ENCODE data around the gene AMZ2.
"Not testable (repeated sequence)": the region's sequence is repeated elsewhere in the genome, so short reads cannot be mapped to it uniquely, and the experiment has no call there.

AMZ2 gene

GRCh38 chr17:68248891-68249290 lies 1.0 kb downstream of the AMZ2 start:
- H3K4me3 ChIP-seq (ENCODE audit: low read depth, low read length): peak overlapping the region; percentile 67
- no peak for TF ChIP-seq CTCF (IDR thresholded peaks at IDR 0.05; ENCODE audit: low read depth, low read length)

DNA sequence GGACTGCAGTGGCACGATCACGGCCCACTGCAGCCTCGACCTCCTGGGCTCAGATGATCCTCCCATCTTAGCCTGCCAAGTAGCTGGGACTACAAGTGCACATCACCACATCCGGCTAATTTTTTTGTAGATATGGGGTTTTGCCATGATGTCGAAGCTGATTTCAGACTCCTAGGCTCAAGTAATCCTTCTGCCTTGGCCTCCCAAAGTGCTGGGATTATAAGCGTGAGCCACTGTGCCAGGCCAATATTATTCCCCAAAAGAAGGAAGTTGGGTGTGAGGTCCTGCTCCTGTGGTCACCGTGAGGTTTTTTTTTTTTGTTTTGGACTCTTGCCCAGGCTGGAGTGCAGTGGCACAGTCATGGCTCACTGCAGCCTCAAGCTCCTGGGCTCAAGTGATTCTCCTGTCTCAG lies 1.5 kb downstream of the AMZ2 start:
- no peak for TF ChIP-seq CTCF (IDR thresholded peaks at IDR 0.05; ENCODE audit: low read depth, low read length)
- Histone ChIP-seq H3K9me3 (ENCODE audit: severe bottlenecking) (no peaks in the 10 kb centered on the region), H3K36me3 (peaks cover 26% of the 10 kb centered on the region), H3K27me3 (ENCODE audit: insufficient read depth, low read depth, severe bottlenecking) (no peaks in the 10 kb centered on the region), H3K4me3 (ENCODE audit: low read depth, low read length) (no peak overlapping the region), H3K27ac (no peak overlapping the region)
- no peak for DNase-seq

More at GRCh38 chr17:68248891-68249290, 1.0 kb downstream of the AMZ2 start:
- Histone ChIP-seq H3K27ac (no peak overlapping the region), H3K9me3 (ENCODE audit: severe bottlenecking) (no peaks in the 10 kb centered on the region), H3K27me3 (ENCODE audit: insufficient read depth, low read depth, severe bottlenecking) (no peaks in the 10 kb centered on the region), H3K36me3 (peaks cover 21% of the 10 kb centered on the region)
- no peak for DNase-seq

GRCh38 chr17:68253426-68253825 lies 5.6 kb downstream of the AMZ2 start:
- H3K27me3 ChIP-seq (ENCODE audit: insufficient read depth, low read depth, severe bottlenecking); H3K27ac ChIP-seq; DNase-seq; H3K9me3 ChIP-seq (ENCODE audit: severe bottlenecking); H3K4me3 ChIP-seq (ENCODE audit: low read depth, low read length): not testable (repeated sequence)
- H3K36me3 ChIP-seq: peaks cover 49% of the 10 kb centered on the region

DNA sequence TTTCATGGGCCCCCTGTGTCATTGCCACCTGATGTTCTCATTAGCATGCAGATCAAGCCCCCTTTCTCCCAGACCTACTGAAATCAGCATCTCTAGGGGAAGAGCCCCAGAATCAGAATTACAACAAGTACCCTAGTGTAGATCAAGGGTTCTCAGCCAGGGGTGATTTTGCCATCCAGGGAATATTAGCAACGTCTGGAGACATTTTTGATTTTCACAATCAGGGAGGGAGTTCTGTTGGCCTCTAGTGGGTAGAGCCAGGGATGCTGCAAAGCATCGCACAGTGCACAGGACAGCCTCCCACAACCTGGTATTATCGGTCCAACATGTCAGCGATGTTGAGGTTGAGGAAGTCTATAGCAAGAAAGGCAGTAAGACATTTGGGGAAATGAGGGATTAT lies 7.3 kb downstream of the AMZ2 start:
- H3K27ac ChIP-seq: no peak overlapping the region
- no peak overlapping the region for H3K4me3 ChIP-seq (ENCODE audit: low read depth, low read length)
- no peak for TF ChIP-seq CTCF (IDR thresholded peaks at IDR 0.05; ENCODE audit: low read depth, low read length)
- H3K36me3 ChIP-seq: peaks cover 49% of the 10 kb centered on the region
- H3K9me3 ChIP-seq (ENCODE audit: severe bottlenecking): no peaks in the 10 kb centered on the region
- H3K27me3 ChIP-seq (ENCODE audit: insufficient read depth, low read depth, severe bottlenecking): no peaks in the 10 kb centered on the region
- no peak for DNase-seq

GRCh38 chr17:68255731-68256538 lies 8.1 kb downstream of the AMZ2 start:
- Histone ChIP-seq H3K4me3 (ENCODE audit: low read depth, low read length) (no peak overlapping the region), H3K9me3 (ENCODE audit: severe bottlenecking) (no peaks in the 10 kb centered on the region), H3K27me3 (ENCODE audit: insufficient read depth, low read depth, severe bottlenecking) (no peaks in the 10 kb centered on the region), H3K36me3 (peaks cover 42% of the 10 kb centered on the region), H3K27ac (no peak overlapping the region)
- no peak for TF ChIP-seq CTCF (IDR thresholded peaks at IDR 0.05; ENCODE audit: low read depth, low read length)
- no peak for DNase-seq

DNA sequence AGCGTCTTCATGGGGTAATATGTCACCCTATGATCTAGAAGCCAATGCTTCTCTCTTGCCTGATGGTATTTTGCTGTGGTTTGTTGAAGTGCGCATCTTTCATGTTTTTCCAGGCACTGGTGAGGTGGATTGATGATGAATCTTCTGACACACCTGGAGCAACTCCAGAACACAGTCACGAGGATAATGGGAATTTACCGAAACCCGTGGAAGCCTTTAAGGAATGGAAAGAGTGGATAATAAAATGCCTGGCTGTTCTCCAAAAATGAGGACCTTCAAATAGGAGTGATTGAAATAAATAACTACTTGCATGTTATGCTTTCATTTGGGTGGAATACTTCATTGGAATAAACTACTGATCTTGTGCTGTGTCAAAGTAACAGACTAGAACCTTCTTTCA lies 8.9 kb downstream of the AMZ2 start:
- DNase-seq; H3K9me3 ChIP-seq (ENCODE audit: severe bottlenecking); H3K27me3 ChIP-seq (ENCODE audit: insufficient read depth, low read depth, severe bottlenecking); H3K4me3 ChIP-seq (ENCODE audit: low read depth, low read length); H3K27ac ChIP-seq: not testable (repeated sequence)
- peaks cover 41% of the 10 kb centered on the region for H3K36me3 ChIP-seq

GRCh38 chr17:68257934-68258333 lies 10.1 kb downstream of the AMZ2 start:
- no peak overlapping the region; the same call in 1 of the 2 replicates for H3K27ac ChIP-seq

DNA sequence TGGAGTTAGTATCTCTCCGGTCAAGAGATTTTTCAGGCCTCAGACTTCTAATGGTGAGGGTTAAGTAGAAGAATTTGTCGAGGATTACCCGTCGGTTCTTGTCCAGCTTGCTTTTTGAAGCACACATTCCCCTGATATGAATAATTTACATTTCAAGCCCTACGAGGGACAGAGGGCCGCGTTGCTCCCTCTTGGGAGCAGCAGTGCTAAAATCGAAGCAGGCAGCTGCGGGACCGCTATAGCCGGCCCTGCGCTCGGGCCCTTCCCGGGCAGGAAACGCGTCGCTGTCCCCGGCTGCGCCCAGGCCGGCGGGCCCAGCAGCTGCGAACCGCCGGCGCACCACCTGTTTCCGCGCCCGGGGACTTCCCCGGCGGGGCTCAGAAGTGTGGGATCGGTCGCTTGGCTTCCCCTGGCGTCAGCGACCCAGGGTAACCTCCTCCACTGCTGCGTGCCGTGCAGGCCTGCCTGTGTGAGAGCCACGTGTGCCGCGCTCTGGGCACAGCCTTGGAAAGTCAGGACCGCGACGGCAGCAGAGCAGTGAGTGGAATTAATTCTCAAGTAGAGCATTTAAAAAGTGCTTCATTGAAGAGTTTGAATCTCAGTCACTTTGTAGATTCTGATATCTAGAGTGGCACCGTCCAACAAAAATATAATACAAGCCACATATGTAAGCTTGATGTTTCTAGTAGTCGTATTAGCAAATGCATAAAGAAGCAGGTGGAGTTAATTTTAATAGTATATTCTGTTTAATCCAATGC lies 11.2 kb downstream of the AMZ2 start:
- peak overlapping the region; percentile 73 for H3K27ac ChIP-seq
- H3K9me3 ChIP-seq (ENCODE audit: severe bottlenecking); H3K27me3 ChIP-seq (ENCODE audit: insufficient read depth, low read depth, severe bottlenecking): not testable (repeated sequence)
- H3K4me3 ChIP-seq (ENCODE audit: low read depth, low read length): peak overlapping the region; percentile 19
- H3K36me3 ChIP-seq: peaks cover 26% of the 10 kb centered on the region
- peak; percentile 82 for DNase-seq

More at GRCh38 chr17:68257934-68258333, 10.1 kb downstream of the AMZ2 start:
- no peak overlapping the region for H3K4me3 ChIP-seq (ENCODE audit: low read depth, low read length)
- no peak for TF ChIP-seq CTCF (IDR thresholded peaks at IDR 0.05; ENCODE audit: low read depth, low read length)
- no peaks in the 10 kb centered on the region for H3K9me3 ChIP-seq (ENCODE audit: severe bottlenecking)
- H3K36me3 ChIP-seq: peaks cover 33% of the 10 kb centered on the region
- DNase-seq: no peak
- no peaks in the 10 kb centered on the region for H3K27me3 ChIP-seq (ENCODE audit: insufficient read depth, low read depth, severe bottlenecking)

DNA sequence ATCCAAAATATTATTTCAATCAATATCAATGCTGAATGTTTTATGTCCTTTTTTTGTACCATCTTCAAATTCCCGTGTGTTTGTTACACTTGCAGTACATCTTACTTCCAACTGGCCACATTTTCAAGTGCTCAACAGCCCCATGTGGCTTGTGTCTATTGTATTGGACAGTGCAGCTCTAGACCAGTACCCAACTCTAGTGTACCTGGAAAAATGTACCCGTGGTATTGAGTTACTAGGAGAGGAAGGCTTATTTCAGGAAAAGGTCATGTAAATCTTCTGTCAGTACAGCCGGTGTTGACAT lies 11.8 kb downstream of the AMZ2 start:
- DNase-seq; H3K27me3 ChIP-seq (ENCODE audit: insufficient read depth, low read depth, severe bottlenecking); H3K4me3 ChIP-seq (ENCODE audit: low read depth, low read length); H3K9me3 ChIP-seq (ENCODE audit: severe bottlenecking): not testable (repeated sequence)
- Histone ChIP-seq H3K27ac (peak overlapping the region; percentile 73), H3K36me3 (peaks cover 20% of the 10 kb centered on the region)

Data from WERI-Rb-1 (cell line).